ENCODE data around the gene EFEMP1. TPM values are rescaled to one million over a fixed set of nuclear protein-coding genes. Genes with fewer than 3 reads are reported as not detected.
"Not testable (repeated sequence)": the region's sequence is repeated elsewhere in the genome, so short reads cannot be mapped to it uniquely, and the experiment has no call there.

The EFEMP1 gene
- total and polyA plus RNA-seq, 12 donors, result 15.7 to 157 (median 32.5) TPM

GRCh38 chr2:55837073-55837472, 86.5 kb downstream of the EFEMP1 start:
- H3K4me1 ChIP-seq, result peaks cover 0 to 9% (median 0%) of the 10 kb centered on the region in 9 donors
- intact Hi-C loops (cut with DNase I), result no loop called here
- WGBS, 2 donors, result 56 to 66% methylated on average over 9 of the region's 9 CpGs
- peaks cover 0 to 11% (median 0%) of the 10 kb centered on the region in 11 donors for H3K9me3 ChIP-seq
- H3K27ac ChIP-seq, result no peak overlapping the region
- DNase-seq (no peak), ATAC-seq (no peak)
- no peak overlapping the region for H3K4me3 ChIP-seq
- H3K27me3 ChIP-seq, result no peaks in the 10 kb centered on the region
- TF ChIP-seq, protein P1, sequence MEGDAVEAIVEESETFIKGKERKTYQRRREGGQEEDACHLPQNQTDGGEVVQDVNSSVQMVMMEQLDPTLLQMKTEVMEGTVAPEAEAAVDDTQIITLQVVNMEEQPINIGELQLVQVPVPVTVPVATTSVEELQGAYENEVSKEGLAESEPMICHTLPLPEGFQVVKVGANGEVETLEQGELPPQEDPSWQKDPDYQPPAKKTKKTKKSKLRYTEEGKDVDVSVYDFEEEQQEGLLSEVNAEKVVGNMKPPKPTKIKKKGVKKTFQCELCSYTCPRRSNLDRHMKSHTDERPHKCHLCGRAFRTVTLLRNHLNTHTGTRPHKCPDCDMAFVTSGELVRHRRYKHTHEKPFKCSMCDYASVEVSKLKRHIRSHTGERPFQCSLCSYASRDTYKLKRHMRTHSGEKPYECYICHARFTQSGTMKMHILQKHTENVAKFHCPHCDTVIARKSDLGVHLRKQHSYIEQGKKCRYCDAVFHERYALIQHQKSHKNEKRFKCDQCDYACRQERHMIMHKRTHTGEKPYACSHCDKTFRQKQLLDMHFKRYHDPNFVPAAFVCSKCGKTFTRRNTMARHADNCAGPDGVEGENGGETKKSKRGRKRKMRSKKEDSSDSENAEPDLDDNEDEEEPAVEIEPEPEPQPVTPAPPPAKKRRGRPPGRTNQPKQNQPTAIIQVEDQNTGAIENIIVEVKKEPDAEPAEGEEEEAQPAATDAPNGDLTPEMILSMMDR (IDR thresholded peaks at IDR 0.05), result no peak
- no peaks in the 10 kb centered on the region for H3K36me3 ChIP-seq

DNA sequence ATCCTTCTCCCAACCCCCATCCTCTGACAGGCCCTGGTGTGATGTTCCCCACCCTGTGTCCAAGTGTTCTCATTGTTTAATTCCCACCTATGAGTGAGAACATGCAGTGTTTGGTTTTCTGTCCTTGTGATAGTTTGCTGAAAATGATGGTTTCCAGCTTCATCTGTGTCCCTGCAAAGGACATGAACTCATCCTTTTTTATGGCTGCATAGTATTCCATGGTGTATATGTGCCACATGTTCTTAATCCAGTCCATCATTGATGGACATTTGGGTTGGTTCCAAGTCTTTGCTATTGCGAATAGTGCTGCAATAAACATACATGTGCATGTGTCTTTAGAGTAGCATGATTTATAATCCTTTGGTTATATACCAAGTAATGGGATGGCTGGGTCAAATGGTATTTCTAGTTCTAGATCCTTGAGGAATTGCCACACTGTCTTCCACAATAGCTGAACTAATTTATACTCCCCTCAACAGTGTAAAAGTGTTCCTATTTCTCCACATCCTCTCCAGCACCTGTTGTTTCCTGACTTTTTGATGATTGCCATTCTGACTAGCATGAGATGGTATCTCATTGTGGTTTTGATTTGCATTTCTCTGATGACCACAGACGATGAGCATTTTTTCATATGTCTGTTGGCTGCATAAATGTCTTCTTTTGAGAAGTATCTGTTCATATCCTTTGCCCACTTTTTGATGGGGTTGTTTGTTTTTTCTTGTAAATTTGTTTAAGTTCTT, 91.7 kb downstream of the EFEMP1 start:
- H3K4me1 ChIP-seq; H3K27me3 ChIP-seq; intact Hi-C loops (cut with DNase I); ATAC-seq; H3K36me3 ChIP-seq; DNase-seq; H3K27ac ChIP-seq; H3K4me3 ChIP-seq: not testable (repeated sequence)
- WGBS, 2 donors, result 83 to 84% methylated on average over 2 of the region's 2 CpGs
- peaks cover 0 to 17% (median 0%) of the 10 kb centered on the region in 11 donors for H3K9me3 ChIP-seq

DNA sequence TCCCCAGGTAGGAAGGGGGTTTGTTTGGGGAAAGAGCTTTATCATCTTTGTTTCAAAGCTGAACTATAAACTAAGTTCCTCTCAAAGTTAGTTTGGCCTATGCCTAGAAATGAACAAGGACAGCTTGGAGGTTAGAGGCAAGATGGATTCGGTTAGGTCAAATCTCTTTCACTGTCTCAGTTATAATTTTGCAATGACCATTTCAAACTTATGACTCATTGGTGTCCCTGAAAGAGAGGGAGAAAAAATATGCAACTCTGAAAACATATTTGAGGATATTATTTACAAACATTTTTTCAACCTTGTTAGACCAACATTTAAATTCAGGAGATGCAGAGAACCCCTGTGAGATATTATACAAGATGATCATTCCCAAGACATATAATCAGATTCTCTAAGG, 95.7 kb downstream of the EFEMP1 start:
- Histone ChIP-seq H3K4me3 (no peak overlapping the region), H3K27me3 (no peaks in the 10 kb centered on the region), H3K9me3 (peaks cover 0 to 12% (median 0%) of the 10 kb centered on the region in 11 donors), H3K4me1 (no peaks in the 10 kb centered on the region), H3K36me3 (no peaks in the 10 kb centered on the region), H3K27ac (no peak overlapping the region)
- 86 to 95% methylated on average over 1 of the region's 1 CpG for WGBS, 2 donors
- TF ChIP-seq, protein P1 (IDR thresholded peaks at IDR 0.05), result no peak
- intact Hi-C loops (cut with DNase I), result no loop called here
- no peak for ATAC-seq
- DNase-seq, result no peak

- H3K9me3 ChIP-seq; intact Hi-C loops (cut with DNase I); H3K27me3 ChIP-seq; H3K36me3 ChIP-seq; DNase-seq; H3K4me1 ChIP-seq; H3K27ac ChIP-seq; ATAC-seq; H3K4me3 ChIP-seq: not testable (repeated sequence)
- WGBS, 2 donors, result 92 to 93% methylated on average over 2 of the region's 2 CpGs
Measured at GRCh38 chr2:55827428-55827827, 96.2 kb downstream of the EFEMP1 start.

- DNase-seq, result no peak
Measured at GRCh38 chr2:55826246-55826645, 97.3 kb downstream of the EFEMP1 start.

More at GRCh38 chr2:55826246-55826645, 97.3 kb downstream of the EFEMP1 start:
- H3K27me3 ChIP-seq, result no peaks in the 10 kb centered on the region
- H3K4me3 ChIP-seq, result no peak overlapping the region
- H3K4me1 ChIP-seq, result no peaks in the 10 kb centered on the region
- no peaks in the 10 kb centered on the region for H3K9me3 ChIP-seq
- ATAC-seq, result no peak
- 90 to 94% methylated on average over 6 of the region's 6 CpGs for WGBS, 2 donors
- intact Hi-C loops (cut with DNase I), result no loop called here
- H3K27ac ChIP-seq, result no peak overlapping the region
- no peaks in the 10 kb centered on the region for H3K36me3 ChIP-seq
- TF ChIP-seq, protein P1 (IDR thresholded peaks at IDR 0.05), result no peak

All from heart right ventricle (tissue), 16 donors.